T-cell (primary cell): Measurements from ENCODE around the gene FBXO33. TPM values are rescaled to one million over a fixed set of nuclear protein-coding genes. Genes with fewer than 3 reads are reported as not detected.

Experiments
- ATAC-seq, 4 experiments: fragments of 200-7000 bp in 3 of 4; fragments of 150-1000 bp in 1 of 4; cut with Tn5 transposase; replicated peaks in 1 of 4; 1 replicate in 3 of 4; 2 replicates in 1 of 4; pipeline ENCODE4 v1.10.0; 2021; ENCODE audit warnings: moderate library complexity in 3 of 4, mild to moderate bottlenecking in 2 of 4, moderate number of reproducible peaks in 1 of 4
- CTCF ChIA-PET, 2 donors: fragments of 300-600 bp; sonication (Branson Sonifier 250); formaldehyde crosslinking; loops; one replicate each; lab custom pipeline; 2022; ENCODE audit warnings: antibody characterized with exemption in 2 of 2; lab: Charles Lee
- POLR2A ChIA-PET, 2 donors: fragments of 300-600 bp; sonication (Branson Sonifier 250); formaldehyde crosslinking; loops; one replicate each; lab custom pipeline; 2022; ENCODE audit warnings: antibody characterized with exemption in 2 of 2; lab: Charles Lee
- DNase-seq, 35 experiments: peaks; one replicate each; pipeline versions ENCODE4 v3.0.0 to v3.0.0-alpha.2; 2013 to 2023
- H3K27ac ChIP-seq: one replicate; pipeline ENCODE4 v1.5.1; 2013; ENCODE audit warnings: low read length
- H3K27me3 ChIP-seq, 2 experiments: replicated peaks in 1 of 2; 1 replicate in 1 of 2; 2 replicates in 1 of 2; pipeline versions ENCODE4 v1.6.1 to v1.7.0; 2013; ENCODE audit warnings: low read length in 1 of 2, mixed read lengths in 1 of 2; ENCODE audit not compliant: control insufficient read depth in 2 of 2, insufficient read depth in 2 of 2; ENCODE audit errors: extremely low read depth in 1 of 2
- H3K36me3 ChIP-seq, 2 donors: 1 replicate in 1 of 2; 2 replicates in 1 of 2; pipeline versions ENCODE4 v1.6.1 to v1.7.0; 2013; ENCODE audit warnings: low read length in 1 of 2; ENCODE audit not compliant: control insufficient read depth in 2 of 2, insufficient read depth in 1 of 2; ENCODE audit errors: extremely low read depth in 1 of 2
- H3K4me1 ChIP-seq, 2 experiments: 1 replicate in 1 of 2; 2 replicates in 1 of 2; pipeline versions ENCODE4 v1.6.1 to v1.7.0; 2013; ENCODE audit warnings: low read length in 2 of 2, mixed read lengths in 1 of 2; ENCODE audit not compliant: insufficient read depth in 2 of 2, control insufficient read depth in 1 of 2; ENCODE audit errors: extremely low read depth in 1 of 2
- H3K4me3 ChIP-seq, 2 donors: 1 replicate in 1 of 2; 2 replicates in 1 of 2; pipeline versions ENCODE4 v1.5.1 to v1.7.0; 2013; ENCODE audit warnings: mild to moderate bottlenecking in 2 of 2, low read length in 1 of 2, moderate library complexity in 1 of 2; ENCODE audit not compliant: control insufficient read depth in 1 of 2; ENCODE audit errors: extremely low read depth in 1 of 2
- H3K9me3 ChIP-seq: 2 replicates; pipeline ENCODE4 v1.7.0; 2013
- H3K27ac Mint-ChIP-seq, 2 donors: one replicate each; pipeline ENCODE4 v1.8.0; 2020 to 2021; ENCODE audit warnings: mild to moderate bottlenecking in 2 of 2, mixed read lengths in 2 of 2
- H3K27me3 Mint-ChIP-seq, 2 donors: one replicate each; pipeline ENCODE4 v1.8.0; 2021 to 2022; ENCODE audit warnings: mixed read lengths in 2 of 2
- H3K36me3 Mint-ChIP-seq: one replicate; pipeline ENCODE4 v1.8.0; 2021; ENCODE audit warnings: mixed read lengths
- H3K4me1 Mint-ChIP-seq, 3 donors: one replicate each; pipeline ENCODE4 v1.8.0; 2020 to 2022; ENCODE audit warnings: mixed read lengths in 3 of 3, mild to moderate bottlenecking in 1 of 3
- H3K4me3 Mint-ChIP-seq, 3 donors: one replicate each; pipeline ENCODE4 v1.8.0; 2020 to 2022; ENCODE audit warnings: mild to moderate bottlenecking in 3 of 3, mixed read lengths in 3 of 3, moderate library complexity in 3 of 3
- H3K9me3 Mint-ChIP-seq, 3 donors: one replicate each; pipeline ENCODE4 v1.8.0; 2020 to 2022; ENCODE audit warnings: mixed read lengths in 3 of 3
- WGBS: methylation state at CpG from one replicate; pipeline ENCODE4 v1.1.5; 2013; ENCODE audit warnings: missing lambda C conversion rate; ENCODE audit not compliant: insufficient coverage; 5-methylcytosine and 5-hydroxymethylcytosine counted together
- total RNA-seq, 35 experiments: library from RNA in 6 of 35; stranded (reverse) in 6 of 35; fragments of 120-200 nt in 1 of 35; gene quantifications; one replicate each; pipeline versions ENCODE4 v1.2.1 to v1.2.4 and lab custom pipeline; 2013 to 2026

The FBXO33 gene
- total RNA-seq, 5 donors from 2014 or later (not counting 1 experiment from before 2014, with no cell fraction given), result 22.5 to 64.0 (median 28.4) TPM

GRCh38 chr14:39456702-39457250 is 24.5 kb upstream of the FBXO33 start:
- ChIA-PET CTCF (no interaction called here), POLR2A (no interaction called here)
- Mint-ChIP-seq H3K36me3 (no peaks in the 10 kb centered on the region), H3K4me3 (no peak overlapping the region), H3K4me1 (no peaks in the 10 kb centered on the region), H3K27me3 (peaks cover 2 to 4% of the 10 kb centered on the region in 2 donors), H3K27ac (no peak overlapping the region), H3K9me3 (no peaks in the 10 kb centered on the region)
- Histone ChIP-seq H3K4me3 (no peak overlapping the region), H3K27ac (no peak overlapping the region), H3K4me1 (no peaks in the 10 kb centered on the region), H3K36me3 (no peaks in the 10 kb centered on the region), H3K9me3 (no peaks in the 10 kb centered on the region), H3K27me3 (no peaks in the 10 kb centered on the region)
- no peak for ATAC-seq
- no peak for DNase-seq

GRCh38 chr14:39454906-39455539 is 22.8 kb upstream of the FBXO33 start:
- Histone ChIP-seq H3K4me1 (no peaks in the 10 kb centered on the region), H3K27ac (no peak overlapping the region), H3K4me3 (no peak overlapping the region), H3K36me3 (no peaks in the 10 kb centered on the region), H3K9me3 (no peaks in the 10 kb centered on the region), H3K27me3 (no peaks in the 10 kb centered on the region)
- no peak for ATAC-seq
- no peaks in the 10 kb centered on the region for H3K36me3 Mint-ChIP-seq
- no CpG with 5 or more reads among the region's 2 CpGs for WGBS
- peaks cover 2 to 4% of the 10 kb centered on the region in 2 donors for H3K27me3 Mint-ChIP-seq
- H3K27ac Mint-ChIP-seq, result no peak overlapping the region
- DNase-seq, result no peak
- H3K4me1 Mint-ChIP-seq, result no peaks in the 10 kb centered on the region
- CTCF ChIA-PET, result no interaction called here
- POLR2A ChIA-PET, result no interaction called here
- no peaks in the 10 kb centered on the region for H3K9me3 Mint-ChIP-seq
- H3K4me3 Mint-ChIP-seq, result no peak overlapping the region

DNA sequence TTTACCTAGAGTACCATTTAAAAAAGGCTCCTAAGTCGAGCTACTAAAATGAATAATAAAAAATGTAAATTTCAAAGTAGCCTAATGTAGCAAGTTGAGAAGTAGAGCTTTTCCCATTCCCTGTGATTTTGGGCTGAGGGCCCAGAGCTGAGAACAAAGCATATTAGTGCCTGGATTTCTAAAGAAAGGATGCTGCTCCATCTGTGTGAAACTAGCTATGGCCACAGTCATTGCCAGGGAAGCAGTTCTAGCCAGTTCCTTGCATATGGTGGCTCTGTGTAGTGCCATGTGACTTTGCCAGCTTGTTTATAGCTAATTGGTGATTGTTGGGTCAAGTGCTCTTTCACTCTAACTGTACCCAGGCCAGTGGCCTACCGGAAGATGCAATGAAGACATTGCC is 20.4 kb upstream of the FBXO33 start:
- Histone ChIP-seq H3K27ac (no peak overlapping the region), H3K4me3 (no peak overlapping the region), H3K9me3 (no peaks in the 10 kb centered on the region), H3K36me3 (no peaks in the 10 kb centered on the region), H3K4me1 (no peaks in the 10 kb centered on the region), H3K27me3 (no peaks in the 10 kb centered on the region)
- ATAC-seq (no peak), DNase-seq (no peak)
- 100% methylated on average over 1 of the region's 2 CpGs for WGBS
- Mint-ChIP-seq H3K27me3 (peaks cover 2 to 4% of the 10 kb centered on the region in 2 donors), H3K4me1 (no peaks in the 10 kb centered on the region), H3K36me3 (no peaks in the 10 kb centered on the region), H3K27ac (no peak overlapping the region), H3K4me3 (no peak overlapping the region), H3K9me3 (no peaks in the 10 kb centered on the region)
- CTCF ChIA-PET, result no interaction called here
- POLR2A ChIA-PET, result interaction anchor here in 1 of 2 donors (0.5 kb wide), 1 partner anchor 833 kb away, joined by 4 read pairs; no protein-coding TSS in a partner anchor

DNA sequence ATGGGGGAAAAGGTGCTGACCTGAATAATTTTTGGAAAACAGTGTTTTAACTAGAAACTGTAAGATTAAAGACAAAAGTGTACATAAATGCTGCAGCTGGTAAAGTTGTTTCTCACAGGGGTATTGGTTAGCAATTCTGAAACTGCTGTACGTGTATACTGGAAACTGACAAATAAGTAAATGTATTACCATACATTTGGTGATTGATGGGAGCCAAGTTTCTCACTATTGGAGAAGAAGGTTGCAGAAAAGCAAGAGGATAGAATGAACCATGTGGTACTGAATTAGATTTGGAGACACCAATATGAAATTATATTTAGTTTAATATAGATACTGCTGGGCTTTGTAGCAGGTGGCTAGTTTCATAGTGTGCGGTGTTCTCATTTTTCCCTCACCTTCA is 19.6 kb upstream of the FBXO33 start:
- peaks cover 2 to 4% of the 10 kb centered on the region in 2 donors for H3K27me3 Mint-ChIP-seq
- no peak overlapping the region for H3K4me3 Mint-ChIP-seq
- ATAC-seq (no peak), DNase-seq (no peak)
- no peaks in the 10 kb centered on the region for H3K4me1 Mint-ChIP-seq
- Histone ChIP-seq H3K4me1 (no peaks in the 10 kb centered on the region), H3K9me3 (no peaks in the 10 kb centered on the region), H3K36me3 (no peaks in the 10 kb centered on the region), H3K4me3 (no peak overlapping the region), H3K27ac (no peak overlapping the region), H3K27me3 (no peaks in the 10 kb centered on the region)
- no peaks in the 10 kb centered on the region for H3K9me3 Mint-ChIP-seq
- H3K27ac Mint-ChIP-seq, result no peak overlapping the region
- WGBS, result no CpG with 5 or more reads among the region's 2 CpGs
- POLR2A ChIA-PET, result no interaction called here
- CTCF ChIA-PET, result no interaction called here
- H3K36me3 Mint-ChIP-seq, result no peaks in the 10 kb centered on the region

DNA sequence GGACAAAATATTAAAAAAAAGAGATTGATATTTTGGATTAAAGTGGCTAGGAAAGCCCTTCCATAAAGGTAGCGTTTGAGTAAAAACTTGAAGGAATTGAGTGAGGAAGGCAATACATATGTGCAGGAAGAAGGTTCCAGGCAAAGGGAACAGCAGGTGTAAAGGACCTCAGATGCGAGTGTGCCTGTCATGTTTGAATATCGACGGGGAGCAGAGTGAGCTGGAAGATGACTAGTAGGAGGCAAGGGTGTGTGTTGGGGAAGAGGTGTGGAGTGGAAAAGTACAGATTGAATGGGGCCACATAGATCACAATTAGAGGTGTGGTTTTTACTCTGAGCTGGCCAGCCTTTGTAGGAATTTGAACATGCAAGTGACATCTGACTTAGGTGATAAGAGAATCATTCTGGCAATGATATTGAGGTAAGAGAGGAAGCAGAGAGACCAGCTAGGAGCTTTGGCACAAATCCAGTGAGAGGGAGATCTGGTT is 15.0 kb upstream of the FBXO33 start:
- DNase-seq (no peak), ATAC-seq (no peak)
- no peaks in the 10 kb centered on the region for H3K4me1 ChIP-seq
- ChIA-PET POLR2A (no interaction called here), CTCF (no interaction called here)
- Mint-ChIP-seq H3K36me3 (no peaks in the 10 kb centered on the region), H3K27ac (no peak overlapping the region), H3K4me1 (no peaks in the 10 kb centered on the region), H3K9me3 (no peaks in the 10 kb centered on the region), H3K27me3 (no peaks in the 10 kb centered on the region), H3K4me3 (no peak overlapping the region)
- peaks cover 0 to 2% of the 10 kb centered on the region in 2 experiments for H3K27me3 ChIP-seq
- no peaks in the 10 kb centered on the region for H3K36me3 ChIP-seq
- no peaks in the 10 kb centered on the region for H3K9me3 ChIP-seq
- no peak overlapping the region for H3K27ac ChIP-seq
- 50% methylated on average over 4 of the region's 4 CpGs for WGBS
- H3K4me3 ChIP-seq, result no peak overlapping the region

DNA sequence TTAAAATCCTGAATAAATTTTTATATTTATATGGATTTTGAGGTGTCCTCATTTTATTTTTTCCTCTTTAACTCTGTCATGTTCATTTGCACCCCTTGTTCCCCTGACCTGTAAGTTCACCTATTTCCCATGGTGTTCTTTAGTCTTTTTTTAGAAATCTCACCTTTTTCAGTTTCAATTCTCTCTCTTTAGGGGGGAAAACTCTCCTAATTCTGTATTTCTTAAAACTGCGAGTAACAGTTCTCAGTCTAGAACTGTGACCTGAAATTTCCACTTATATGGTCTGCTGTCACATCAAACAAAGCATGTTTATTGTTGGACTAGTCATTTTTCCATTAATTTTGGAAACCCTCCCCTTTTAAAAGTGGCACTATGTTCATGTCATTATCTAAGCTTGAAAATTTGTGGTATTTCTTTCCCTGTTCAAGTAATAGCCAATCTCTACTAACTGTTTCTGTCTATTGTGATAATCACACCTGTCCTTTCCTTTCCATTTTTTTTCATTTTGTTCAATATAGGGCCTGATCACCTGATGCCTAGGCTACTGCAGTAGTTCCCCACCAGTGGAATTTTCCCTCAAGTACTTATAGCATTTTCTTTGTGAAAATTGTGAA is 14.0 kb upstream of the FBXO33 start:
- H3K27ac Mint-ChIP-seq, result no peak overlapping the region
- Histone ChIP-seq H3K27me3 (peaks cover 0 to 2% of the 10 kb centered on the region in 2 experiments), H3K36me3 (no peaks in the 10 kb centered on the region), H3K27ac (no peak overlapping the region), H3K9me3 (no peaks in the 10 kb centered on the region), H3K4me3 (no peak overlapping the region), H3K4me1 (no peaks in the 10 kb centered on the region)
- H3K4me3 Mint-ChIP-seq, result no peak overlapping the region
- no peak for ATAC-seq
- no peak for DNase-seq
- H3K4me1 Mint-ChIP-seq, result no peaks in the 10 kb centered on the region
- no peaks in the 10 kb centered on the region for H3K9me3 Mint-ChIP-seq
- WGBS, result 17% methylated on average over 1 of the region's 1 CpG
- ChIA-PET CTCF (no interaction called here), POLR2A (no interaction called here)
- peaks cover 3% of the 10 kb centered on the region for H3K36me3 Mint-ChIP-seq
- H3K27me3 Mint-ChIP-seq, result no peaks in the 10 kb centered on the region
